Activated effector memory CD4-positive, alpha-beta T cell treated with Interleukin-2 at 50 U/mL for 16 hours (primary cell): ENCODE data around the gene TMEM270.
A peak's percentile ranks its signal among the peaks of the same experiment; 100 is the strongest.
"Not testable (repeated sequence)": the region's sequence is repeated elsewhere in the genome, so short reads cannot be mapped to it uniquely, and the experiment has no call there.

ENCODE experiments used
- DNase-seq: peaks from one replicate; pipeline ENCODE4 v3.0.0-alpha.2; 2020

Gene TMEM270

GRCh38 chr7:73860859-73861258, at the start of gene TMEM270:
Gene TMEM270, plus strand, starts transcription at chr7:73861159. Its CDS starts 36 bp downstream, at chr7:73861195.
- DNase-seq, result no peak

GRCh38 chr7:73811760-73812168, 49.2 kb upstream of the TMEM270 start:
- peak; percentile 20 for DNase-seq

GRCh38 chr7:73812996-73813395, 48.0 kb upstream of the TMEM270 start:
- no peak for DNase-seq

- no peak for DNase-seq
Observed at GRCh38 chr7:73815436-73815835, 45.5 kb upstream of the TMEM270 start.

GRCh38 chr7:73817121-73817520, 43.8 kb upstream of the TMEM270 start:
- no peak for DNase-seq

GRCh38 chr7:73820013-73820412, 40.9 kb upstream of the TMEM270 start:
- DNase-seq, result no peak

GRCh38 chr7:73821597-73822285, 39.2 kb upstream of the TMEM270 start:
- DNase-seq, result not testable (repeated sequence)

GRCh38 chr7:73822319-73823173, 38.4 kb upstream of the TMEM270 start:
- no peak for DNase-seq

GRCh38 chr7:73823257-73823656, 37.7 kb upstream of the TMEM270 start:
- no peak for DNase-seq

- no peak for DNase-seq
Observed at GRCh38 chr7:73823873-73824592, 36.9 kb upstream of the TMEM270 start.

GRCh38 chr7:73824986-73825385, 36.0 kb upstream of the TMEM270 start:
- DNase-seq, result no peak

- DNase-seq, result no peak
Observed at GRCh38 chr7:73827567-73828106, 33.3 kb upstream of the TMEM270 start.

GRCh38 chr7:73828107-73828803, 32.7 kb upstream of the TMEM270 start:
- DNase-seq, result no peak

- DNase-seq, result no peak
Observed at GRCh38 chr7:73828972-73829371, 32.0 kb upstream of the TMEM270 start.

GRCh38 chr7:73829505-73829904, 31.5 kb upstream of the TMEM270 start:
- no peak for DNase-seq

GRCh38 chr7:73829921-73830680, 30.9 kb upstream of the TMEM270 start:
- no peak for DNase-seq

GRCh38 chr7:73830681-73831583, 30.0 kb upstream of the TMEM270 start, which contains the start of gene CLDN4:
Gene CLDN4, plus strand, starts transcription at chr7:73830996. Its CDS starts 206 bp downstream, at chr7:73831202.
- no peak for DNase-seq

GRCh38 chr7:73831584-73831833, 29.4 kb upstream of the TMEM270 start:
- DNase-seq, result no peak

GRCh38 chr7:73831834-73832651, 28.9 kb upstream of the TMEM270 start:
- no peak for DNase-seq

GRCh38 chr7:73832806-73833205, 28.2 kb upstream of the TMEM270 start:
- no peak for DNase-seq
